Measurements from ENCODE around the gene TMEM209. TPM values are rescaled to one million over a fixed set of nuclear protein-coding genes. Genes with fewer than 3 reads are reported as not detected.

Gene TMEM209
- polyA plus RNA-seq, 1 donor (not counting 4 experiments of a cell fraction or from before 2014, with no cell fraction given) = 20.0 TPM

GRCh38 chr7:130181263-130181605, 24.0 kb downstream of the TMEM209 start:
- Histone ChIP-seq H4K20me1 (ENCODE audit: control insufficient read depth, extremely low read depth, insufficient read depth, low read length) (no peaks in the 10 kb centered on the region), H3K27me3 (ENCODE audit: control insufficient read depth, extremely low read depth, insufficient read depth, low read length) (no peaks in the 10 kb centered on the region), H3K4me2 (ENCODE audit: control insufficient read depth, extremely low read depth, insufficient read depth, low read depth, low read length) (no peak overlapping the region), H3K4me1 (ENCODE audit: control insufficient read depth, extremely low read depth, insufficient read depth, low read length) (no peaks in the 10 kb centered on the region), H3K9ac (ENCODE audit: control insufficient read depth, extremely low read depth, insufficient read depth, low read length) (no peak overlapping the region), H3K9me1 (ENCODE audit: control insufficient read depth, extremely low read depth, insufficient read depth, low read length) (no peaks in the 10 kb centered on the region), H2AFZ (ENCODE audit: control insufficient read depth, low read length) (no peak overlapping the region), H3K4me3 (ENCODE audit: control insufficient read depth in 2 of 3, extremely low read depth in 1 of 3, insufficient read depth in 2 of 3, low read depth in 1 of 3, low read length in 3 of 3) (no peak overlapping the region), H3K79me2 (ENCODE audit: control insufficient read depth, insufficient read depth, low read length) (no peaks in the 10 kb centered on the region), H3K36me3 (ENCODE audit: control insufficient read depth in 2 of 2, extremely low read depth in 1 of 2, insufficient read depth in 2 of 2, low read length in 2 of 2) (peaks cover 3 to 16% of the 10 kb centered on the region in 2 experiments), H3K27ac (ENCODE audit: control insufficient read depth, insufficient read depth, low read length) (no peak overlapping the region), H3K9me3 (ENCODE audit: control insufficient read depth, low read depth, low read length) (no peaks in the 10 kb centered on the region)
- FAIRE-seq (no peak), DNase-seq (ENCODE audit: low read depth, low spot score) (no peak)
- dilution Hi-C loops (cut with MboI; ENCODE audit: extremely low pct_ligation_motif_present, low sequenced_read_pairs) = no loop called here
- no peak for TF ChIP-seq CTCF (optimal IDR thresholded peaks at IDR 0.05 in 1 of 3, IDR thresholded peaks at IDR 0.05 in 1 of 3, conservative IDR thresholded peaks at IDR 0.05 in 1 of 3; ENCODE audit: extremely low read depth in 1 of 3, insufficient read depth in 2 of 3, low read length in 3 of 3)
- TF ChIP-seq EZH2 (IDR thresholded peaks at IDR 0.05; ENCODE audit: low read length) = no peak

GRCh38 chr7:130180571-130181262, 24.5 kb downstream of the TMEM209 start:
- Histone ChIP-seq H3K27ac (ENCODE audit: control insufficient read depth, insufficient read depth, low read length) (no peak overlapping the region), H4K20me1 (ENCODE audit: control insufficient read depth, extremely low read depth, insufficient read depth, low read length) (no peaks in the 10 kb centered on the region), H3K27me3 (ENCODE audit: control insufficient read depth, extremely low read depth, insufficient read depth, low read length) (no peaks in the 10 kb centered on the region), H2AFZ (ENCODE audit: control insufficient read depth, low read length) (no peak overlapping the region), H3K4me3 (ENCODE audit: control insufficient read depth in 2 of 3, extremely low read depth in 1 of 3, insufficient read depth in 2 of 3, low read depth in 1 of 3, low read length in 3 of 3) (no peak overlapping the region), H3K4me2 (ENCODE audit: control insufficient read depth, extremely low read depth, insufficient read depth, low read depth, low read length) (no peak overlapping the region), H3K36me3 (ENCODE audit: control insufficient read depth in 2 of 2, extremely low read depth in 1 of 2, insufficient read depth in 2 of 2, low read length in 2 of 2) (peaks cover 3 to 16% of the 10 kb centered on the region in 2 experiments), H3K9me3 (ENCODE audit: control insufficient read depth, low read depth, low read length) (no peaks in the 10 kb centered on the region), H3K9me1 (ENCODE audit: control insufficient read depth, extremely low read depth, insufficient read depth, low read length) (no peaks in the 10 kb centered on the region), H3K4me1 (ENCODE audit: control insufficient read depth, extremely low read depth, insufficient read depth, low read length) (no peaks in the 10 kb centered on the region), H3K9ac (ENCODE audit: control insufficient read depth, extremely low read depth, insufficient read depth, low read length) (no peak overlapping the region), H3K79me2 (ENCODE audit: control insufficient read depth, insufficient read depth, low read length) (no peaks in the 10 kb centered on the region)
- DNase-seq (ENCODE audit: low read depth, low spot score) = no peak
- no peak for TF ChIP-seq EZH2 (IDR thresholded peaks at IDR 0.05; ENCODE audit: low read length)
- TF ChIP-seq CTCF (optimal IDR thresholded peaks at IDR 0.05 in 1 of 3, IDR thresholded peaks at IDR 0.05 in 1 of 3, conservative IDR thresholded peaks at IDR 0.05 in 1 of 3; ENCODE audit: extremely low read depth in 1 of 3, insufficient read depth in 2 of 3, low read length in 3 of 3) = no peak
- FAIRE-seq = peak; percentile 20
- dilution Hi-C loops (cut with MboI; ENCODE audit: extremely low pct_ligation_motif_present, low sequenced_read_pairs) = no loop called here

Data from keratinocyte (primary cell).